K562 (cell line): ENCODE results near the gene KIAA0825.

ENCODE experiments used
- NCOA1 ChIP-seq: fragments of 450-650 bp; IDR thresholded peaks from 2 replicates; pipeline ENCODE4 v1.6.1; 2016; ENCODE audit warnings: low read depth
- POLR2A ChIP-seq: fragments of 450-650 bp; conservative IDR thresholded peaks from 2 replicates; pipeline ENCODE4 v1.6.1; 2016
- RBBP5 ChIP-seq: fragments of 200-600 bp; sonication (generic); IDR thresholded peaks from 2 replicates; pipeline ENCODE4 v1.6.1; 2012; ENCODE audit warnings: borderline replicate concordance, mild to moderate bottlenecking, low read length, control low read depth, inconsistent platforms; ENCODE audit not compliant: insufficient read depth, poor library complexity, severe bottlenecking
- SOX6 ChIP-seq: fragments of 450-650 bp; IDR thresholded peaks from 2 replicates; pipeline ENCODE4 v1.6.1; 2014; ENCODE audit warnings: mild to moderate bottlenecking
- TF ChIP-seq, protein P1 (sequence below): sonication (generic); formaldehyde crosslinking; IDR thresholded peaks from 2 replicates; pipeline ENCODE4 v1.8.0; 2022; ENCODE audit warnings: mild to moderate bottlenecking, missing genetic modification reagents, borderline replicate concordance

DNA sequence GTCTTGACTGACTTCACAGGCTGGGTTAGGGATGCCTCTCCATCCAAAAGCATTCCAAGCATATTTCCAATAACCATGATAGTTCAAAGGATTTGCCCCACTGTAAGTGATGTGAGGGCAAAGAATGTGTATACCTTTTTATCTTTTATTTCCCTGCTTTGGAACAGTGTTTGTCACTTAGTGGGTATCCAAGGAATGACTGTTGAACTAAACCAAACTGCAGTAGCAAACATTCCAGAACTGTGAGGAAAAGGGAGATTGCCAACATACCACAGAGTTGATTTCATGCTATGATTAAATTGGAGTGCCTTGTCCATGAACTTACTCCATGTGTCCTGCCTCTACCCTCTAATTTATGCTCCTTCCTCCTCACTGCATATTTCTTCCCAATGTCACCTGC lies 400.0 kb downstream of the KIAA0825 start:
- TF ChIP-seq RBBP5, result no peak
- no peak for TF ChIP-seq SOX6
- TF ChIP-seq POLR2A, result no peak
- TF ChIP-seq NCOA1, result no peak
- TF ChIP-seq, protein P1, sequence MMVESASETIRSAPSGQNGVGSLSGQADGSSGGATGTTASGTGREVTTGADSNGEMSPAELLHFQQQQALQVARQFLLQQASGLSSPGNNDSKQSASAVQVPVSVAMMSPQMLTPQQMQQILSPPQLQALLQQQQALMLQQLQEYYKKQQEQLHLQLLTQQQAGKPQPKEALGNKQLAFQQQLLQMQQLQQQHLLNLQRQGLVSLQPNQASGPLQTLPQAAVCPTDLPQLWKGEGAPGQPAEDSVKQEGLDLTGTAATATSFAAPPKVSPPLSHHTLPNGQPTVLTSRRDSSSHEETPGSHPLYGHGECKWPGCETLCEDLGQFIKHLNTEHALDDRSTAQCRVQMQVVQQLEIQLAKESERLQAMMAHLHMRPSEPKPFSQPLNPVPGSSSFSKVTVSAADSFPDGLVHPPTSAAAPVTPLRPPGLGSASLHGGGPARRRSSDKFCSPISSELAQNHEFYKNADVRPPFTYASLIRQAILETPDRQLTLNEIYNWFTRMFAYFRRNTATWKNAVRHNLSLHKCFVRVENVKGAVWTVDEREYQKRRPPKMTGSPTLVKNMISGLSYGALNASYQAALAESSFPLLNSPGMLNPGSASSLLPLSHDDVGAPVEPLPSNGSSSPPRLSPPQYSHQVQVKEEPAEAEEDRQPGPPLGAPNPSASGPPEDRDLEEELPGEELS (CRISPR knock-in tag), result no peak
